ENCODE measurements around the gene MAP3K4.

MAP3K4 gene

GRCh38 chr6:161041274-161041673 lies 49.7 kb downstream of the MAP3K4 start:
- DNase-seq: no peak

GRCh38 chr6:161044335-161044734 lies 52.8 kb downstream of the MAP3K4 start:
- no peak for DNase-seq

- no peak for DNase-seq
These were observed 57.1 kb downstream of the MAP3K4 start for GRCh38 chr6:161048641-161049040.

- no peak for DNase-seq
These were observed 58.7 kb downstream of the MAP3K4 start for GRCh38 chr6:161050134-161050765.

- no peak for DNase-seq
These were observed 61.5 kb downstream of the MAP3K4 start for GRCh38 chr6:161053103-161053502.

- DNase-seq: no peak
These were observed 63.3 kb downstream of the MAP3K4 start for GRCh38 chr6:161054876-161055275.

- no peak for DNase-seq
These were observed 64.9 kb downstream of the MAP3K4 start for GRCh38 chr6:161056451-161056850.

GRCh38 chr6:161057103-161058091 lies 65.8 kb downstream of the MAP3K4 start:
- no peak for DNase-seq

- DNase-seq: no peak
These were observed 67.2 kb downstream of the MAP3K4 start for GRCh38 chr6:161058741-161059140.

- DNase-seq: no peak
These were observed 70.0 kb downstream of the MAP3K4 start for GRCh38 chr6:161061576-161061975.

- no peak for DNase-seq
These were observed 73.3 kb downstream of the MAP3K4 start for GRCh38 chr6:161064915-161065314.

GRCh38 chr6:161066511-161066910 lies 74.9 kb downstream of the MAP3K4 start:
- no peak for DNase-seq

GRCh38 chr6:161067749-161068148 lies 76.2 kb downstream of the MAP3K4 start:
- no peak for DNase-seq

GRCh38 chr6:161068321-161068741 lies 76.8 kb downstream of the MAP3K4 start:
- no peak for DNase-seq

- no peak for DNase-seq
These were observed 82.4 kb downstream of the MAP3K4 start for GRCh38 chr6:161073930-161074329.

- no peak for DNase-seq
These were observed 83.0 kb downstream of the MAP3K4 start for GRCh38 chr6:161074496-161075121.

GRCh38 chr6:161076181-161076677 lies 84.7 kb downstream of the MAP3K4 start:
- DNase-seq: peak; percentile 44

- peak; percentile 58 for DNase-seq
These were observed 88.1 kb downstream of the MAP3K4 start for GRCh38 chr6:161079566-161080262.

GRCh38 chr6:161080263-161080970 lies 88.8 kb downstream of the MAP3K4 start:
- peak; percentile 12 for DNase-seq

GRCh38 chr6:161082215-161082614 lies 90.6 kb downstream of the MAP3K4 start:
- no peak for DNase-seq

GRCh38 chr6:161085246-161085645 lies 93.7 kb downstream of the MAP3K4 start:
- DNase-seq: no peak

Data from activated CD4-positive, alpha-beta T cell treated with anti-CD3 and anti-CD28 coated beads, Interleukin-2, amount 50 U/mL, for 1 hour (primary cell).